GOT3 (cell line): ENCODE data around the gene YIF1A.
"Not testable (repeated sequence)": the region's sequence is repeated elsewhere in the genome, so short reads cannot be mapped to it uniquely, and the experiment has no call there.

Experiments used
- DNase-seq: peaks from one replicate; lab custom pipeline; 2025; ENCODE audit warnings: mixed read lengths; lab: John Stamatoyannopoulos, UW

Gene YIF1A

GRCh38 chr11:66311965-66312548 is 23.1 kb upstream of the YIF1A start:
- peak; percentile 91 for DNase-seq

- DNase-seq = no peak
Observed at GRCh38 chr11:66311470-66311964, 22.6 kb upstream of the YIF1A start.

DNA sequence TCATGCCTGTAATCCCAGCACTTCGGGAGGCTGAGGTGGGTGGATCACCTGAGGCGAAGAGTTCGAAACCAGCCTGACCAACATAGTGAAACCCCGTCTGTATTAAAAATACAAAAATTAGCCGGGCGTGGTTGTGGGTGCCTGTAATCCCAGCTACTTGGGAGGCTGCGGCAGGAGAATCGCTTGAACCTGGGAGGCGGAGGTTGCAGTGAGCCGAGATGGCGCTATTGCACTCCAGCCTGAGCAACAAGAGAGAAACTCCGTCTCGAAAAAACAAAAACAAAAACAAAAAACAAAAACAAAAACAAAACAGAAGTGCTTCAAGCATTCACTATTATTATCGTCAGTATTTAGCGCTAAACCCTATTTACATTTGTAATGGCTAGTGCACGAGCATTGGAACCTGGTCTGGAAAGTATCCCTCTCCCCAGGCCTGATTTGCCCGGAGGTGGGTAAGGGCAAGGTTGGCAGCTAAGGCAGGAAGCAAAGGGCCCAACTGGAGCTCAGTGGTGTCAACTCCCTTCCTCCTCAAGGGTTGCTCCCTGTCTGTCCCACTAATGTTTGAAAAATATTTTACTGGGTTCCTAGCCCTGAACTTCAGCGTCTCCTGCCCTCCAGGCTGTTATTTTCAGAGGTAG is 22.0 kb upstream of the YIF1A start:
- DNase-seq = not testable (repeated sequence)

GRCh38 chr11:66310324-66310723 is 21.4 kb upstream of the YIF1A start:
- DNase-seq = no peak

DNA sequence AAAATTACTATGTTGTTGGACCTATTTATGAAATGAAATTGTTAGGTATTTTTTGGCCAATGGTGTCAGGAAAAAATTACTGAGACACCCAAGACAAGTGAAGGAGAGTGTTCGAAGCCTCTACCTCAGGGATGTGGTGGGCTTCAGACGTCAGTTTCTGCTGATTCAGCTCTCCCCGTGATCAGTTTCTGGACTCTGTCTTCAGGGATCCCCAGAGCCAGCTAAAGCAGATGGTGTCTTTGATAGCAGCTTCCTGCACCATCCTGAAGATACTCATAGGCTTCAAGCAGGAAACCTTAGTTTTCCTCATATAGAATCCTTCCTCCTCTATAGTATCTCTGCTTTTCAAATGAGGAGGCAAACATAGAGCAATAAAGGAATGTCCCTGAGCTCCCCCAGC is 20.5 kb upstream of the YIF1A start:
- no peak for DNase-seq

- DNase-seq = no peak
Observed at GRCh38 chr11:66302656-66303055, 13.7 kb upstream of the YIF1A start.

- no peak for DNase-seq
Observed at GRCh38 chr11:66299186-66299585, 10.2 kb upstream of the YIF1A start.

GRCh38 chr11:66297610-66298009 is 8.7 kb upstream of the YIF1A start:
- DNase-seq = no peak

DNA sequence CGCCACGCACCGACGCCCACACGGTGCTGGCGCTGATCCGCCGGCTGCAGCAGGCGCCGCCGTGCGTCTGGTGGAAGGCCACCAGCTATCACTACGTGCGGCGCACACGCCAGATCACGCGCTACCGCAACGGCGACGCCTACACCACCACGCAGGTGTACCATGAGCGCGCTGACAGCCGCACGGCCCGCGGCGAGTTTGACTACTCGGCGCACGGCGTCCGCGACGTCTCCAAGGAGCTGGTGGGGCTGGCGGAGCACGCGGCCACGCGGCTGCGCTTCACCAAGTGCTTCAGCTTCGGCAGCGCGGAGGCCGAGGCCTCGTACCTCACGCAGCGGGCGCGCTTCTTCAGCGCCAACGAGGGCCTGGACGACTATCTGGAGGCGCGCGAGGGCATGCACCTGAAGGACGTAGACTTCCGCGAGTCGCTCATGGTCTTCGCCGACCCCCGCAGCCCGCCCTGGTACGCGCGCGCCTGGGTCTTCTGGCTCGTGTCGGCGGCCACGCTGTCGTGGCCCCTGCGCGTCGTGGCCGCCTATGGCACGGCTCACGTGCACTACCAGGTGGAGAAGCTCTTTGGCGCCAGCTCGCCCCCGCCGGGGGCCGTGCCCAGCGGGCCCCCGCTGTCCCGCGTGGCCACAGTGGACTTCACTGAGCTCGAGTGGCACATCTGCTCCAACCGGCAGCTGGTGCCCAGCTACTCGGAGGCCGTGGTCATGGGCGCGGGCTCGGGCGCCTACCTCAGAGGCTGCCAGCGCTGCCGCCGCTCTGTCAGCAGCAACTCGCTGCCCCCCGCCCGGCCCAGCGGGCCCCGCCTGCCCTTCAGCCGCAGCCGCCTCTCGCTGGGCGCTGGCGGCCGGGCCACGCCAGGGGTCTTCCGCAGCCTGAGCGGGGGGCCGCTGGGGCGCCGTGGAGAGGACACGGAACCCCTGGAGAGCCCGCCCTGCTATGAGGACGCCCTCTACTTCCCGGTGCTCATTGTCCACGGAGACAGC is 6.0 kb upstream of the YIF1A start:
- no peak for DNase-seq

- DNase-seq = no peak
Observed at GRCh38 chr11:66293777-66294625, 5.1 kb upstream of the YIF1A start.

GRCh38 chr11:66293352-66293751 is 4.4 kb upstream of the YIF1A start:
- DNase-seq = no peak

DNA sequence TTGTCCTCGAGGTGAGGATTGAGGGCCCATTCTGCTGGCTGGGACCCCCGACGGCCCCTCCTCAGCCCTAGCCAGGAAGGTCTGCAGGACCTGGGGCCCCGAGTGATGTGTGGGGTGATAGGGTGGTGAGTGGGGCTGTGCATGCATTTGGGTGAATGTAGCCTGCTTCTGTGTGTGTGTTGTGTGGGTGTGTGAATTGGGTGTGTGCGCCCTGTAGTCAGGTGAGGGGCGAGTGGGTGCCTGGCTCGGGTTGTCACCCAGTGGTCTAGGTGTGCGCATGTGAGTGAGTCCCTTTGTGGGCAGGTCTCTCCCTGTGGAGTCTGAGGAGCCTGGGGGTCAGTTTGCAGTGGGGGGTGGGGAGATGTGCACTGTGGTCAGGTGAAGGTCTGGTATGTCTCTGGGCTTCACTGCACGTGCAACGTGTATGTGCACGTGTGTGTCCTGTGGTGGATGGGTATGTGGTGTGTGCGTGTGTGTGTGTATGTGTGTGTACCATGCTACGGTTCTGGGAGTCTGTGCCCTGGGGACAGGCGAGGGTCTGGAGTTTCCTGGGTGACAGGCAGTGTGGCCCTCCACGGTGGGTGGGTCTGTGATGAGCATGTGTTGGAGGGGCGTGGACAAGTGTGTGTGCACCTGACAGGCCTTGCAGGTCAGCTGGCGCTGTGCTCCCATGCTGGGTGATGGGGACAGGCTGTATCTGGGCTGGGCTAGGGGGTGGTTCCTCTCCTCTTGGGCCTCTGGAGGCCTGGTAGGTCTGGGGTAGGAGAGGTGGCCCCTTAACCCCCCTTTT is 3.8 kb upstream of the YIF1A start:
- no peak for DNase-seq

DNA sequence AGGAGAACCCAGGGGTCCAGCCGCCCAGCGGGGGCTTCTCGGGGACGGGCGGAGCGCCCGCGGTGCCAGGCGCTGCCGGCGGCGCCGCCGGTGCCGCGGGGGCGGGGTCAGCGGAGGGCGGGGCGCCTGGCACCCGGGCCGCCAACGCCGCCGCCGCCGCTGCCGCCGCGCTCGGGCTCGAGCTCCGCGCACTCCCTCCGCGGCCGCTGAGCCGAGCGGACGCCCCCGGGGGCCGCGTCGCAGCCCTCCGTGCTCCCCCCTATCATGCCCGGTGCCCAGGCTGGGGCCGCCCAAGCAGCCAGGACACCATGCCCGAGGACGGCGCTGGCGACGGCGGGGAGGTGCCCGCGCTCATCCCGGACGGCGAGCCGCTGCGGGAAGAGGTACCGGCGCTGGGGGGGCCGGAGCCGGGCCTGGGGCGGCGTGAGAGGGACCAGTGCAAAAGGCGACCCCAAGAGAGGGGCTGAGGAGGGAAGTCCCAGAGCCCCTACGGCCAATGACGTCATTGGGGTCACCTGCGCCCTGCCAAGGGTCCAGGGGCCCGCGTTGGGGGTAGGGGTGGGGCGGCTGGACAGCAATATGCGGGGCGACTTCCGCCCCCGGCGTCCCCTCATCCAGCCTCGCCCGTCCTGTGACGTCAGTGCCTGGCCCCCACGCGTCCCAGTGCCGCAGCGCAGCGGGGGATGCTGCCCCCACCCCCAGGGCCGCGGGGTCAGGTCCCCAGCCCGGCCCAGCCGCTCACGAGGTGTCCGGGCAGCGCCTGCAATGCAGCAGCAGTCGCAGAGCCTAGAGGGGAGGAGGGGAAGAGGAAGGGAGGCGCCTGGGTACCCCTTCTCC is 3.0 kb upstream of the YIF1A start, which contains the start of gene TMEM151A:
TSS of gene TMEM151A (plus strand) at position 189 of the 837 bp plus-strand sequence. CDS start at position 309, 120 bp downstream.
- no peak for DNase-seq

DNA sequence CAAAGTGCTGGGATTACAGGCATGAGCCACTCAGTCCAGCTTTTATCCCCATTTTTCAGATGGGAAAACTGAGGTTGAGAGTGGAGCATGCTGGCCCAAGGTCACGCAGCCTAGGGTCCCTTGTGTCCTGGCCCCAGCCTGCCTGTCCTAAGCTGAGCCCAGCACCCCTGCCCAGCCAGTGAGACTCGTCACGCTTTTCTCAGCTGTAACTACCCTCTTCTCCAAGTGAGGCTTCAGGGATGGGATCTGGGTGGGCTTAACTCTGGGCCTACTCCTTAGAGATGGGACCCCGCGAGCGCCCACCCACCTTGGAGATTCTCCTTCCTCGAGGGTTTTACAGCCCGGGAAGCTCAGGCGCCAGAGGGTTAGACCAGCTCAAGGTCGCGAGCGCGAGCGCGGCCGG is 2.4 kb upstream of the YIF1A start:
- DNase-seq = no peak

GRCh38 chr11:66290330-66290621 is 1.3 kb upstream of the YIF1A start:
- no peak for DNase-seq

DNA sequence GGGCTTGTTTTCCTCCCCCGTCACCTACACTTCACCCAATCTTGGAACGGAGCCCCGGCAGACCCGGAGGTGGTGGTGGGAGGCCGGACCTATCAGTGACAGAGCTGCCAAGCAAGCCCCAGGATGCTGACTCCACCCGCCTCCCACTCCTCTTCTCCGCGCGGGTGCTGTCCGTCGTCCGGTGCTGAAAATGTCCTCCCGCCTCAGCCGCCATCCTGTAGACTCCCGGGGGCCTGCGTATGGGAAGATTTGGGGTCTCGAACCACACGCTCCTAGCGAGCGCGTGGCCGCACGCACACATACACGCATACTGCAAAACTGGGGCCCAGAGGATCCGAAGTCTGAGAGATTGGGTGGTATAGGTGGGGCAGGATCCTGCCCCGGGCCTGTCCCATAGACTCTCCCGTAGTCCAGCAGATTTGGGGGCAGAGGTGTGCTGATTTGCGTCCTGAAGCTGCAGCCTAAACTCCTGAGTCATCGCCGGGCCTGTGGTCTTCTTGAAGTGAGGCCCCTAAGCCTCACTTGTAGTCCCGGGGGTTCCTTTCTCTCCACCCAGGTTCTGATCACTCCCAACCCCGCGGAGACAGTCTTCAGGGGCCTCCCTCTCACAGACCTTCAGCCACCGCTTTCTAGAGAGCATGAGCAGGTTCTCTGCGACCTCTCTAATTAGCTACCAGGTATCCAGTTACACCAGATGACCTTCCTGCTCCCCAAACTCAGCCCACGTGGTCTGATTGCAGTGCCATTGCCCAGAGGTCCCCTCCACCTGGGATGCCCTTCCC is 796 bp upstream of the YIF1A start:
- no peak for DNase-seq

- DNase-seq = no peak
Observed at GRCh38 chr11:66287889-66288670, 863 bp downstream of the YIF1A start.

DNA sequence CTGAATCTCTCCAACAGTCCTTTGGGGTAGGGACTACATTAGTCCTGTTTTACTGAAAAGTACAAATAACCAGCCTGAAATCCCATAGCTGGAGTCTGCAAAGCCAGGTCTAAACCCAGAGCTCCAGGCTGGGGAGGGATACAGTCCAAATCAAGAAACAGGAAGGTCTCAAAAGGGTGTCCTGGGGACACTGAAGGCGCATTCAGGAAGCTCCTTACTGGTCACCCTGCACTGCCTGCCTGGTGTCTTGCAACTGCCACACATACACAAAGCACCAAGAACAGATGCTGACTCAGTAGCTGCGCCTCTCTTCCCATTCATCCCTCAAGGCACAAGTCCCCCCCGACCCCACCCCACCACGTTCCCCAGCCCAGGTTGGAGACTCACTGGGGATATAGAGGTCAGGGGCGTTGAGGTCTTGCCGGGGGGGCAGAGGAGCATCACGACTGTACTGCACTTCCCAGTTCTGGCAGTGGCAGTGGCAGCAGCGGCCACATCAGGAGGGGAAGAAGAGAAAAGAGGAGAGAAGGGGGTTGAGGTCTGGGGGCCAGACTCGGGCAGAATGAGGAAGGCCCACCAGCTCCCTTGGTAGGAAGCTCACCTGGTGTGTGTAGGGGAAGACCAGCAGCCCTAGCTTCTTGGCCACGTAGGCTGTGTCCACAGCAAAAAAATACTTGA is 1.6 kb downstream of the YIF1A start:
- no peak for DNase-seq
